Measurements from ENCODE around the gene STIM2. TPM values are rescaled to one million over a fixed set of nuclear protein-coding genes. Genes with fewer than 3 reads are reported as not detected.
A peak's percentile ranks its signal among the peaks of the same experiment; 100 is the strongest.

The STIM2 gene
- total and polyA plus RNA-seq, 2 of the 4 experiments (the other 2 are of a cell fraction), result 16.1 to 27.6 TPM

DNA sequence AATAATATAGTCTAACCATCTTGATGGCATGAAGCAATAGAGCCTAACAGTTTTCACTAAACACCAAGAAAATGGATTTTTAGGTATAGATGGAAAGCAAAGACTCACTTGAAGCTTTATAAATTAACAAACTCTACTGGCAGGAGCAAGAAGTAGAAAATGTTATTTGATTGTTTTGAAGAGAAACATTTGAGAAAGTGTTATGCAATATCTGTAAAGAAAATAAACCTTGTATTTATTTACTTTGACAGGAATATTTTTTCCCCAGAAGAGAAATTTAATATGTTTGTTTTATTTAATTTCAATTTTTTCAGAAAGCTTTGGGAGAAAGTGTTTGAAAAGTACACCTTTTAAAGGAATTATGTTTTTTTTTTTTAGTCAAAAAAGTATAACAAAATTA, 139.0 kb downstream of the STIM2 start:
- H3K9me1 ChIP-seq (ENCODE audit: insufficient read depth, low read length), result no peaks in the 10 kb centered on the region
- no peak overlapping the region for H3K9ac ChIP-seq (ENCODE audit: low read depth, low read length)
- H3K14ac ChIP-seq (replicated peaks; ENCODE audit: low read depth, low read length), result no peak overlapping the region
- H3K27ac ChIP-seq (ENCODE audit: insufficient read depth, low read length), result no peak overlapping the region
- no peaks in the 10 kb centered on the region for H3K27me3 ChIP-seq (ENCODE audit: control insufficient read depth, insufficient read depth, low read length)
- no peak overlapping the region for H3K23ac ChIP-seq (ENCODE audit: low read depth, low read length)
- no peak overlapping the region for H2AK9ac ChIP-seq (replicated peaks; ENCODE audit: low read depth, low read length, poor library complexity)
- H3K4ac ChIP-seq (ENCODE audit: low read depth, low read length), result no peak overlapping the region
- TF ChIP-seq CEBPB (IDR thresholded peaks at IDR 0.05; ENCODE audit: low read depth, low read length) (0 out of 2 replicates have a peak, but pooled peaks have one; percentile 8), RAD21 (IDR thresholded peaks at IDR 0.05; ENCODE audit: low read length) (no peak)
- no peak overlapping the region for H3K4me2 ChIP-seq (ENCODE audit: low read depth, low read length)
- no peak overlapping the region for H4K91ac ChIP-seq (ENCODE audit: insufficient read depth, low read depth, low read length)
- no peak overlapping the region for H2BK15ac ChIP-seq (ENCODE audit: low read depth, low read length)
- H3K79me1 ChIP-seq (ENCODE audit: low read depth in 1 of 2, low read length in 2 of 2), result no peaks in the 10 kb centered on the region
- H2BK120ac ChIP-seq (ENCODE audit: low read depth, low read length), result no peak overlapping the region
- no peak overlapping the region for H3K18ac ChIP-seq (ENCODE audit: low read depth, low read length)
- ChIA-PET CTCF (interaction anchor here (0.6 kb wide), 2 partner anchors 544 to 568 kb away, joined by 4 read pairs; no protein-coding TSS in a partner anchor), POLR2A (ENCODE audit: unreplicated experiment) (no interaction called here)
- no peaks in the 10 kb centered on the region for H3K9me3 ChIP-seq (ENCODE audit: control insufficient read depth, insufficient read depth, low read length)
- ATAC-seq (ENCODE audit: low read depth) (no peak), DNase-seq (no peak)
- no peak overlapping the region for H2BK20ac ChIP-seq (ENCODE audit: low read depth, low read length)
- no peak overlapping the region for H4K5ac ChIP-seq (ENCODE audit: low read depth, low read length)
- H3K4me1 ChIP-seq (ENCODE audit: control insufficient read depth, insufficient read depth, low read length), result no peaks in the 10 kb centered on the region
- no peaks in the 10 kb centered on the region for H4K20me1 ChIP-seq (ENCODE audit: insufficient read depth, low read length)
- no peak overlapping the region for H3K56ac ChIP-seq (ENCODE audit: extremely low read depth, insufficient read depth, low read length)
- H2AFZ ChIP-seq (replicated peaks; ENCODE audit: low read length, poor library complexity), result no peak overlapping the region
- H3K4me3 ChIP-seq (ENCODE audit: insufficient read depth, low read depth, low read length), result no peak overlapping the region
- H4K8ac ChIP-seq (ENCODE audit: low read depth in 2 of 2, low read length in 2 of 2), result no peak overlapping the region
- H3K36me3 ChIP-seq (ENCODE audit: control insufficient read depth, insufficient read depth, low read length), result no peaks in the 10 kb centered on the region
- no peak overlapping the region for H2AK5ac ChIP-seq (ENCODE audit: low read depth, low read length)
- no TSS peak for BruUV-seq (replicated peaks)
- dilution Hi-C loops (cut with HindIII; ENCODE audit: low sequenced_read_pairs, unreplicated experiment), result no loop called here
- in situ Hi-C loops (cut with MboI; ENCODE audit: low sequenced_read_pairs), result loop anchor here (25.0 kb wide), 5 partner anchors 262 to 1012 kb away; no protein-coding TSS in a partner anchor
- H2BK5ac ChIP-seq (ENCODE audit: low read depth, low read length, poor library complexity, severe bottlenecking), result no peak overlapping the region
- intact Hi-C loops (cut with micrococcal nuclease), result no loop called here
